Measurements from ENCODE around the gene EXOC1. TPM values are rescaled to one million over a fixed set of nuclear protein-coding genes. Genes with fewer than 3 reads are reported as not detected.

The EXOC1 gene
- 38.2 TPM for polyA plus RNA-seq
- long read RNA-seq, donor 1, result 0 reads
- long read RNA-seq, donor 2, partial matches to known transcripts, result 0 of 6 reads
- long read RNA-seq, donor 2, other reads (novel, unspliced or antisense), result 0 of 6 reads
- long read RNA-seq, donor 3, transcript EXOC1-203 (19 exons, 3,551 nt), result major isoform, 5 of 18 reads
- long read RNA-seq, donor 3, partial matches to known transcripts, result 11 of 18 reads
- long read RNA-seq, donor 3, other reads (novel, unspliced or antisense), result 0 of 18 reads
- long read RNA-seq, donor 4, result 0 reads
- long read RNA-seq, donor 5, partial matches to known transcripts, result 0 of 2 reads
- long read RNA-seq, donor 5, other reads (novel, unspliced or antisense), result 0 of 2 reads
- long read RNA-seq, donor 6, transcript EXOC1-206 (2 exons, 647 nt), result major isoform, 5 of 7 reads
- long read RNA-seq, donor 6, partial matches to known transcripts, result 0 of 7 reads
- long read RNA-seq, donor 6, other reads (novel, unspliced or antisense), result 0 of 7 reads
- long read RNA-seq, donor 7, partial matches to known transcripts, result 5 of 6 reads
- long read RNA-seq, donor 7, other reads (novel, unspliced or antisense), result 0 of 6 reads
- long read RNA-seq, donor 8, partial matches to known transcripts, result 0 of 6 reads
- long read RNA-seq, donor 8, other reads (novel, unspliced or antisense), result 0 of 6 reads
- long read RNA-seq, donor 9, partial matches to known transcripts, result 0 of 2 reads
- long read RNA-seq, donor 9, other reads (novel, unspliced or antisense), result 0 of 2 reads
- long read RNA-seq, donor 10, partial matches to known transcripts, result 0 of 6 reads
- long read RNA-seq, donor 10, other reads (novel, unspliced or antisense), result 0 of 6 reads
- long read RNA-seq, donor 11, partial matches to known transcripts, result 0 of 2 reads
- long read RNA-seq, donor 11, other reads (novel, unspliced or antisense), result 0 of 2 reads

GRCh38 chr4:55853484-55854046, at the start of gene EXOC1:
Gene EXOC1 (plus strand): TSS chr4:55853648. CDS start chr4:55858324, 4,676 bp downstream.
- no peaks in the 10 kb centered on the region for H3K9me3 ChIP-seq (ENCODE audit: control insufficient read depth, low read depth, low read length)
- WGBS (ENCODE audit: insufficient coverage, low lambda C conversion rate), result no CpG with 5 or more reads among the region's 50 CpGs
- peak within 1 kb of the TSS; percentile 86 for H3K4me3 ChIP-seq (ENCODE audit: low read length)
- H3K4me1 ChIP-seq (ENCODE audit: control insufficient read depth, insufficient read depth, low read length), result no peaks in the 10 kb centered on the region
- H3K36me3 ChIP-seq (ENCODE audit: control insufficient read depth, insufficient read depth, low read length), result no peaks in the 10 kb centered on the region
- H3K27ac ChIP-seq (ENCODE audit: low read length), result peak within 1 kb of the TSS; percentile 48
- DNase-seq, result peak; percentile 97
- peaks cover 5% of the 10 kb centered on the region for H3K27me3 ChIP-seq (ENCODE audit: control insufficient read depth, insufficient read depth, low read length)

- Histone ChIP-seq H3K36me3 (ENCODE audit: control insufficient read depth, insufficient read depth, low read length) (no peaks in the 10 kb centered on the region), H3K4me3 (ENCODE audit: low read length) (no peak overlapping the region), H3K27me3 (ENCODE audit: control insufficient read depth, insufficient read depth, low read length) (peaks cover 8% of the 10 kb centered on the region), H3K27ac (ENCODE audit: low read length) (no peak overlapping the region), H3K9me3 (ENCODE audit: control insufficient read depth, low read depth, low read length) (no peaks in the 10 kb centered on the region), H3K4me1 (ENCODE audit: control insufficient read depth, insufficient read depth, low read length) (no peaks in the 10 kb centered on the region)
- DNase-seq, result no peak
Measured at GRCh38 chr4:55807556-55807955, 45.9 kb upstream of the EXOC1 start.

DNA sequence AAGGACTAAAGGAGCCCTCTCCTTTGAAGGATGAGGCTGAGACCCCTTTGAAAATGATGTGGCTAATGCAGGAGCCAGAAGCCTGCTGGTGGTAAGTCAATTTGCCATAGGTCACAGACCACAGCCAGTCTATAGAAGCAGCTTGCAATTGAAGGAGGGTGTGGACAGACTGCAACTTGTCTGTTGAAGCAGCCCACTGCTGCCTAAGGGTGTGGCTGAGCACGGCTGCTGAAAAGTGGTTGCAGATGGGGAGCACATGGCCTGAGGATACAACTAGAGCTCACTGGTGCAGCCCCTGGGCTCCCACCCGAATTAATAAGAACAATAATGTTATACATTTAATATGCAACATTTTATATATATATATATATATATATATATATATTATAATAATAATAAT, 45.3 kb upstream of the EXOC1 start:
- no CpG with 5 or more reads among the region's 2 CpGs for WGBS (ENCODE audit: insufficient coverage, low lambda C conversion rate)
- Histone ChIP-seq H3K4me3 (ENCODE audit: low read length) (no peak overlapping the region), H3K27ac (ENCODE audit: low read length) (no peak overlapping the region), H3K9me3 (ENCODE audit: control insufficient read depth, low read depth, low read length) (no peaks in the 10 kb centered on the region), H3K27me3 (ENCODE audit: control insufficient read depth, insufficient read depth, low read length) (peaks cover 8% of the 10 kb centered on the region), H3K4me1 (ENCODE audit: control insufficient read depth, insufficient read depth, low read length) (no peaks in the 10 kb centered on the region), H3K36me3 (ENCODE audit: control insufficient read depth, insufficient read depth, low read length) (no peaks in the 10 kb centered on the region)
- no peak for DNase-seq

DNA sequence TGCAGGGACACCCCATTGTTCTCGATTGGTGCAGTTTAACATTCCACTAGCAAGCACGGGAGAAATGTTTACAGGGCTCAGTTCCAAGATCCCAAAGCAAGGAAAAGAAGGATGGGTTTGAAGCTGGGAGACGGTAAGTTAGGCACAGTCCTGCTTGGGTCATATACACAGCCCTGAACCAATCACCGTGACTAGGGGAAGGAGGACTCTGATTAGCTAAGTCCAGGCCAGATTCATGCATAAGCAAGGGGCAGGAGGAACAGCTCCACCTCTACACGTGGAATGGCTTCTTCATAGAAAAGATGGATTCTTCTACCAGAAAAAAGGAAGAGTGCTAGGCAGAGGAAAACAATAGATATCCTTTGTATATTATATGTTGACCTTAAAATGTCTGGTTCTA, 44.8 kb upstream of the EXOC1 start:
- Histone ChIP-seq H3K36me3 (ENCODE audit: control insufficient read depth, insufficient read depth, low read length) (no peaks in the 10 kb centered on the region), H3K4me3 (ENCODE audit: low read length) (no peak overlapping the region), H3K27me3 (ENCODE audit: control insufficient read depth, insufficient read depth, low read length) (peaks cover 5% of the 10 kb centered on the region), H3K4me1 (ENCODE audit: control insufficient read depth, insufficient read depth, low read length) (no peaks in the 10 kb centered on the region), H3K9me3 (ENCODE audit: control insufficient read depth, low read depth, low read length) (no peaks in the 10 kb centered on the region), H3K27ac (ENCODE audit: low read length) (no peak overlapping the region)
- WGBS (ENCODE audit: insufficient coverage, low lambda C conversion rate), result 0% methylated on average over 1 of the region's 5 CpGs
- DNase-seq, result no peak

DNA sequence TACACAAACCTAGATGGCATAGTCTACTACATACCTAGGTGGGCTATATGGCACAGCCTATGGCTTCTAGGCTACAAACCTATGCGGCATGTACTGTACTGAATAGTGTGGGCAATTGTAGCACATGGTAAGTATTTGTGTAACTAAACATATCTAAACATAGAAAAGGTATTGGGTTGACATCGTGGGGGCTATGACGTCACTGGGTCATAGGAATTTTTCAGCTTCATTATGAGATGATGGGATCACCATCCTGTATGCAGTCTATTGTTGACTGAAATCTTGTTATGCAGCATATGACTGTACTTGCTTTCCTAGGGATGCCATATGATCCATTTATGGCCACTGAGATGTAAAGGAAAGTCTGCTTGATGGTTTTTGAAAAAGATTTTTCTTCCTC, 35.8 kb upstream of the EXOC1 start:
- Histone ChIP-seq H3K4me3 (ENCODE audit: low read length) (no peak overlapping the region), H3K36me3 (ENCODE audit: control insufficient read depth, insufficient read depth, low read length) (no peaks in the 10 kb centered on the region), H3K9me3 (ENCODE audit: control insufficient read depth, low read depth, low read length) (no peaks in the 10 kb centered on the region), H3K27ac (ENCODE audit: low read length) (no peak overlapping the region), H3K4me1 (ENCODE audit: control insufficient read depth, insufficient read depth, low read length) (no peaks in the 10 kb centered on the region), H3K27me3 (ENCODE audit: control insufficient read depth, insufficient read depth, low read length) (peaks cover 13% of the 10 kb centered on the region)
- no peak for DNase-seq
- no CpG with 5 or more reads among the region's 3 CpGs for WGBS (ENCODE audit: insufficient coverage, low lambda C conversion rate)

- Histone ChIP-seq H3K36me3 (ENCODE audit: control insufficient read depth, insufficient read depth, low read length) (no peaks in the 10 kb centered on the region), H3K27ac (ENCODE audit: low read length) (no peak within 1 kb of the TSS), H3K27me3 (ENCODE audit: control insufficient read depth, insufficient read depth, low read length) (peaks cover 13% of the 10 kb centered on the region), H3K4me1 (ENCODE audit: control insufficient read depth, insufficient read depth, low read length) (no peaks in the 10 kb centered on the region), H3K4me3 (ENCODE audit: low read length) (no peak within 1 kb of the TSS), H3K9me3 (ENCODE audit: control insufficient read depth, low read depth, low read length) (no peaks in the 10 kb centered on the region)
- no peak for DNase-seq
- no CpG with 5 or more reads among the region's 13 CpGs for WGBS (ENCODE audit: insufficient coverage, low lambda C conversion rate)
Measured at GRCh38 chr4:55819634-55820033, 33.8 kb upstream of the EXOC1 start, which contains the start of gene EXOC1L. Gene EXOC1L (plus strand): TSS chr4:55819790. CDS start chr4:55820027, 237 bp downstream.

DNA sequence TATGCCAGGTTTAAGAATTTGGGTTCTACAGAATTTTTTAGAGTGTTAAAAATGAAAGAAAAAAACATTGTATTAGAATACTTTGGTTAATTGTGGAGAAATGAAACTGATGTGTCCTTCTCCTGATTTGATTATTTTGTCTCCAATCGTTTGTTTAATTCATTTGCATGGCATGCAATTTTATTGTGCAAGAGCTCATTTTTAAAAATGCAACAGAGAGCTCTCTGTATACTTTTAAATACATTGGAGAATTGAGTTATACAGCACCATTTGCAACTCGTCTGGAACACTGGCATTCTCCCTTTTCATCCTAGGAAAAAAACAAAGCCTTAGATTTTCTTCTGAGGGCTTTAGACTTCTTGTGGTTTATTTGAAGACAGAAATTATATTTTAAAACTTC, 33.2 kb upstream of the EXOC1 start:
- Histone ChIP-seq H3K36me3 (ENCODE audit: control insufficient read depth, insufficient read depth, low read length) (no peaks in the 10 kb centered on the region), H3K4me3 (ENCODE audit: low read length) (no peak overlapping the region), H3K27ac (ENCODE audit: low read length) (no peak overlapping the region), H3K9me3 (ENCODE audit: control insufficient read depth, low read depth, low read length) (no peaks in the 10 kb centered on the region), H3K27me3 (ENCODE audit: control insufficient read depth, insufficient read depth, low read length) (peaks cover 13% of the 10 kb centered on the region), H3K4me1 (ENCODE audit: control insufficient read depth, insufficient read depth, low read length) (no peaks in the 10 kb centered on the region)
- WGBS (ENCODE audit: insufficient coverage, low lambda C conversion rate), result 52% methylated on average over 2 of the region's 2 CpGs
- no peak for DNase-seq

GRCh38 chr4:55822329-55822728, 31.1 kb upstream of the EXOC1 start:
- no peaks in the 10 kb centered on the region for H3K9me3 ChIP-seq (ENCODE audit: control insufficient read depth, low read depth, low read length)
- peaks cover 13% of the 10 kb centered on the region for H3K27me3 ChIP-seq (ENCODE audit: control insufficient read depth, insufficient read depth, low read length)
- no peaks in the 10 kb centered on the region for H3K4me1 ChIP-seq (ENCODE audit: control insufficient read depth, insufficient read depth, low read length)
- WGBS (ENCODE audit: insufficient coverage, low lambda C conversion rate), result no CpG with 5 or more reads among the region's 3 CpGs
- no peak for DNase-seq
- no peak overlapping the region for H3K4me3 ChIP-seq (ENCODE audit: low read length)
- H3K36me3 ChIP-seq (ENCODE audit: control insufficient read depth, insufficient read depth, low read length), result no peaks in the 10 kb centered on the region
- no peak overlapping the region for H3K27ac ChIP-seq (ENCODE audit: low read length)

DNA sequence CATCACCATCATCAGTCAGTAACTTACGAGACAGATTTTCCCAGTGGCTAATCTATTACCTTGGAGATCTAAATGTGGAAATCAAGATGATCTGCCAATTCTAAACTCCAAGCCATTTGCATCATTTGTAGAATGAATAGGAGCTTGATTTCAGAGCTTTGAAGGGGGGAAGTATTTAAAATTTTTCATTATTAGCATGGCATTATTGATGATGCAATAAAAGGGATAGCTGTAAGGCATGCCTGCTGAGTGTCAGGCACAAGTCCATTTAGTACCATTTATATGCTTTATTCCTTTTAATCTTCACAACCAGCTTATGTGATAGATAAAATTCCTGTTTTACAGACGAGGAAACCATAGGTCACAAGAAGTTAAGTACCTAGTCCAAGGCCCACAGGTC, 28.6 kb upstream of the EXOC1 start:
- no peaks in the 10 kb centered on the region for H3K4me1 ChIP-seq (ENCODE audit: control insufficient read depth, insufficient read depth, low read length)
- H3K27me3 ChIP-seq (ENCODE audit: control insufficient read depth, insufficient read depth, low read length), result peaks cover 5% of the 10 kb centered on the region
- no peaks in the 10 kb centered on the region for H3K9me3 ChIP-seq (ENCODE audit: control insufficient read depth, low read depth, low read length)
- no peak for DNase-seq
- 60% methylated on average over 2 of the region's 2 CpGs for WGBS (ENCODE audit: insufficient coverage, low lambda C conversion rate)
- no peaks in the 10 kb centered on the region for H3K36me3 ChIP-seq (ENCODE audit: control insufficient read depth, insufficient read depth, low read length)
- H3K4me3 ChIP-seq (ENCODE audit: low read length), result no peak overlapping the region
- no peak overlapping the region for H3K27ac ChIP-seq (ENCODE audit: low read length)

DNA sequence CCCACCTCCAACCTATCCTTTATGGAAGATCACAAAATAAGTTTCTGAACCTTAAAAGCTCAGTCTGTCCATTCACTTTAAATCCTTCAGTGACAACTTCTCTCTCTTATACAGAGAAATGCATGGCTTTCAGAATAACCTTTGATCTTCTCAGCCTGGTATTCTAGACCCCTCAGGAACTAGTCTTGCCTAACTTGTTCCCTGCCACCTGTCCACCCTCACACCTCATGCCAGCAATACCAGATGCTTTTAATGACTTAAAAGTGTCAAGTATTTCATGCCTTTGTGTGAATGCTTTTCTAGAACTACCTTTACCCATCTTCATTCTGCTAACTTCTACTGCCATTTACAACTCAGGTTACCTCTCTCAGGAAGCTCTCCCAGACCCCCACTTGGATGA, 26.5 kb upstream of the EXOC1 start:
- H3K27ac ChIP-seq (ENCODE audit: low read length), result no peak overlapping the region
- no peak overlapping the region for H3K4me3 ChIP-seq (ENCODE audit: low read length)
- H3K27me3 ChIP-seq (ENCODE audit: control insufficient read depth, insufficient read depth, low read length), result peaks cover 4% of the 10 kb centered on the region
- H3K4me1 ChIP-seq (ENCODE audit: control insufficient read depth, insufficient read depth, low read length), result no peaks in the 10 kb centered on the region
- no peaks in the 10 kb centered on the region for H3K9me3 ChIP-seq (ENCODE audit: control insufficient read depth, low read depth, low read length)
- no peaks in the 10 kb centered on the region for H3K36me3 ChIP-seq (ENCODE audit: control insufficient read depth, insufficient read depth, low read length)
- DNase-seq, result no peak
